K562 (cell line): ENCODE measurements around the gene DIPK1B. TPM values are rescaled to one million over a fixed set of nuclear protein-coding genes. Genes with fewer than 3 reads are reported as not detected.

Experiments
- CBX8 ChIP-seq: fragments of 200-600 bp; sonication (generic); IDR thresholded peaks from 2 replicates; pipeline ENCODE4 v1.6.1; 2012; ENCODE audit warnings: borderline replicate concordance, mixed run types, low read depth, mild to moderate bottlenecking, moderate library complexity, mixed read lengths, low read length, control low read depth, inconsistent platforms; ENCODE audit not compliant: poor library complexity, severe bottlenecking; ENCODE audit errors: extremely low read depth
- CREB3L1 ChIP-seq: fragments of 450-650 bp; IDR thresholded peaks from 2 replicates; pipeline ENCODE4 v1.6.1; 2014; ENCODE audit warnings: low read depth, mild to moderate bottlenecking, moderate library complexity, borderline replicate concordance
- ESRRB ChIP-seq: fragments of 250-450 bp; sonication (Bioruptor Pico); IDR thresholded peaks from 2 replicates; pipeline ENCODE4 v1.5.0; 2020; ENCODE audit warnings: mild to moderate bottlenecking, moderate library complexity, borderline replicate concordance
- FOXK2 ChIP-seq, 2 experiments: fragments of 450-650 bp; IDR thresholded peaks in 1 of 2; conservative IDR thresholded peaks in 1 of 2; 2 replicates each; pipeline ENCODE4 v1.6.1; 2016; ENCODE audit warnings: low read depth in 2 of 2, mild to moderate bottlenecking in 1 of 2
- GABPB1 ChIP-seq: sonication (generic); formaldehyde crosslinking; IDR thresholded peaks from 2 replicates; pipeline ENCODE4 v1.8.0; 2022; ENCODE audit warnings: mild to moderate bottlenecking, missing genetic modification reagents
- HDAC6 ChIP-seq: IDR thresholded peaks from 2 replicates; pipeline ENCODE4 v1.6.1; 2012; ENCODE audit warnings: low read depth, mild to moderate bottlenecking, control low read depth, inconsistent platforms, low read length, moderate library complexity
- HES1 ChIP-seq: fragments of 450-650 bp; IDR thresholded peaks from 2 replicates; pipeline ENCODE4 v1.6.1; 2016; ENCODE audit warnings: low read depth, mild to moderate bottlenecking, moderate library complexity
- POLR2G ChIP-seq: fragments of 200-400 bp; formaldehyde crosslinking; IDR thresholded peaks from 2 replicates; pipeline ENCODE4 v1.6.1; 2017; ENCODE audit warnings: low read depth, mild to moderate bottlenecking, antibody characterized with exemption, low read length, moderate library complexity
- PTBP1 ChIP-seq: fragments of 200-400 bp; formaldehyde crosslinking; IDR thresholded peaks from 2 replicates; pipeline ENCODE4 v1.6.1; 2017; ENCODE audit warnings: low read depth, low read length
- RBM34 ChIP-seq: fragments of 200-400 bp; formaldehyde crosslinking; IDR thresholded peaks from 2 replicates; pipeline ENCODE4 v1.6.1; 2018; ENCODE audit warnings: low read length, borderline replicate concordance; ENCODE audit not compliant: insufficient read depth
- RNF2 ChIP-seq: sonication (generic); IDR thresholded peaks from 2 replicates; pipeline ENCODE4 v1.6.1; 2016
- SIRT6 ChIP-seq: IDR thresholded peaks from one replicate; pipeline ENCODE4 v1.6.1; 2012; ENCODE audit warnings: low read depth, mild to moderate bottlenecking, control low read depth, inconsistent platforms, low read length, moderate library complexity
- SMARCA4 ChIP-seq: fragments of 450-650 bp; IDR thresholded peaks from 2 replicates; pipeline ENCODE4 v1.6.1; 2016
- SMC3 ChIP-seq: conservative IDR thresholded peaks from 2 replicates; pipeline ENCODE4 v1.6.1; 2011; ENCODE audit warnings: low read depth, low read length, improper control_type of control experiment; ENCODE audit not compliant: insufficient read depth
- THRB ChIP-seq: fragments of 450-650 bp; formaldehyde crosslinking; conservative IDR thresholded peaks from 2 replicates; pipeline ENCODE4 v1.4.0; 2022; ENCODE audit warnings: mild to moderate bottlenecking, missing genetic modification characterization
- ZBTB5 ChIP-seq: fragments of 450-650 bp; IDR thresholded peaks from 2 replicates; pipeline ENCODE4 v1.6.1; 2017; ENCODE audit warnings: antibody characterized with exemption
- ZMIZ1 ChIP-seq, 2 experiments: fragments of 150-350 bp in 1 of 2; IDR thresholded peaks; 2 replicates each; pipeline ENCODE4 v1.6.1; 2012 to 2016; ENCODE audit warnings: low read depth in 2 of 2, low read length in 2 of 2, mild to moderate bottlenecking in 1 of 2, moderate library complexity in 1 of 2
- polyA plus RNA-seq, 8 experiments: library from polyadenylated mRNA; depleted of rRNA in 4 of 8; stranded (reverse) in 5 of 8; unstranded in 3 of 8; fragments of >200 nt; fragmentation: Nextera tagmentation in 2 of 8; fragmentation: Illumina TruSeq in 1 of 8; extraction: Ambion mirVana in 2 of 8; extraction: Trizol in 1 of 8; gene quantifications; 2 replicates each; pipeline versions ENCODE4 v1.2.1 to v1.2.3, GENCODE V29; 2011 to 2014; ENCODE audit warnings: inconsistent platforms in 1 of 8, missing spikeins in 1 of 8
- total RNA-seq, 7 experiments: library from RNA; depleted of rRNA in 6 of 7; stranded (reverse); fragments of >200 nt in 6 of 7; fragmentation: Illumina TruSeq in 2 of 7; extraction: Trizol in 2 of 7; gene quantifications; 2 replicates each; pipeline versions ENCODE4 v1.2.1 to v1.2.3, GENCODE V29; 2011 to 2021; ENCODE audit warnings: low replicate concordance in 1 of 7

DIPK1B gene
- total and polyA plus RNA-seq, 9 of the 15 experiments (the other 6 are each of a cell fraction or from before 2014, with no cell fraction given) = 0.08 to 22.3 (median 5.9) TPM

- TF ChIP-seq PTBP1 = peak; percentile 59; the same call in 1 of the 2 replicates
- no peak for TF ChIP-seq RBM34
- no peak for TF ChIP-seq HDAC6
- TF ChIP-seq CBX8 = no peak
- no peak for TF ChIP-seq FOXK2 (conservative IDR thresholded peaks at IDR 0.05 in 1 of 2, IDR thresholded peaks at IDR 0.05 in 1 of 2; ENCODE audit: low read depth in 2 of 2)
- TF ChIP-seq POLR2G = peak; percentile 87
- no peak for TF ChIP-seq HES1
- no peak for TF ChIP-seq ESRRB (CRISPR knock-in tag)
- TF ChIP-seq GABPB1 (CRISPR knock-in tag) = no peak
- no peak for TF ChIP-seq CREB3L1
- TF ChIP-seq SIRT6 = peak; percentile 29
- peak in 1 of 2 experiments; percentile 21; a peak in 1 of 4 replicates for TF ChIP-seq ZMIZ1 (IDR thresholded peaks at IDR 0.05; ENCODE audit: low read depth in 2 of 2, low read length in 2 of 2)
- TF ChIP-seq SMARCA4 = no peak
- 0 out of 2 replicates have a peak, but pooled peaks have one; percentile 16 for TF ChIP-seq SMC3
- TF ChIP-seq ZBTB5 = no peak
- no peak for TF ChIP-seq RNF2
- TF ChIP-seq THRB (CRISPR knock-in tag) = no peak; the same call in 1 of the 2 replicates
Observed at GRCh38 chr9:136671646-136672430, 40.5 kb upstream of the DIPK1B start (continued).
